ENCODE results near the gene SF3B4. TPM values are rescaled to one million over a fixed set of nuclear protein-coding genes. Genes with fewer than 3 reads are reported as not detected.

SF3B4 gene
- total and polyA plus RNA-seq, 12 donors: 12.6 to 31.9 (median 24.3) TPM

DNA sequence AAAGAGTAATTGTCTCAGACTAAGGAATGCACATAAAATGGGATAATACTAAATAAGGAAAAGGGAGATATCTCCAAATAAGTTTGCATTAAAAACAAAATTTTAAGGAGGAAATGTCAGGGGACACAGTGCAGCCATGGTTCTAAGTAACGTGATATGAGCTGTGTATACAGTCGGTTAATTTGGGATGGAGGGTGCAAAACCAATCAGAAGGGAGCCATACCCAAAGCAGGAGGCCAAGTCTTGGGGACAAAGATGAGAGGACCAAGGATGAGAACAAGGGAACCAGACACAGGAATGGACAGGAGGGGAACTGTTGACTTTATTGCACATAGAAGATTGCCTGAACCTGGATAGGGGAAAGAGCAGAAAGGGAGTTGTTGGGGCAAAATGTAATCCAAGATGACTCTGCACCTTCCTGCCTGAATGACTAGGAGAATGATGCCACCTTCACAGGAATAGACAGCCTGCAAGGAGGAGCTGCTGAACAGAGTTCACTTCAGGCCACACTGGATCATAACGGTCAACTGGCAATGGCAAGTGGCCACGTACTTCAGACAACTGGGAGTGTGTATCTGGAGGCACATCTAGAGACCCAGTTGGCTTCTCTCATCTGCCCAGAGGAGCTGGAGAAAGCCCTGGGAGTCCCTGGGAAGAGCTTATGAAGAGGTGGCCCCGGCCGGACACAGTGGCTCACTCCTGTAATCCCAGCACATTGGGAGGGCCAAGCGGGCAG is 50.2 kb downstream of the SF3B4 start:
- intact Hi-C loops (cut with DNase I): no loop called here
- H3K4me3 ChIP-seq: no peak overlapping the region
- H3K27me3 ChIP-seq: no peaks in the 10 kb centered on the region
- DNase-seq (no peak), ATAC-seq (peak in 1 of 8 donors; percentile 47)
- no peak overlapping the region for H3K27ac ChIP-seq
- H3K36me3 ChIP-seq: no peaks in the 10 kb centered on the region
- no peak for TF ChIP-seq CTCF (IDR thresholded peaks at IDR 0.05)
- H3K9me3 ChIP-seq: no peaks in the 10 kb centered on the region
- WGBS, 2 donors: 79 to 84% methylated on average over 7 of the region's 7 CpGs
- H3K4me1 ChIP-seq: peaks cover 0 to 6% (median 0%) of the 10 kb centered on the region in 9 donors

Other genes with a start within 250 kb of the SF3B4 start
- 10 to 100 TPM in 1 of 10 donors, 1 to 10 TPM in 7, under 1 TPM in 1, not detected in 1; 0.42 to 17.8 (median 1.3) TPM for gene FCGR1A, start 145.1 kb downstream of the SF3B4 start, total RNA-seq
- gene FCGR1A, start 145.1 kb downstream of the SF3B4 start, polyA plus RNA-seq: 1 to 10 TPM; 3.4 to 5.5 TPM
- 10 to 100 TPM; 12.9 to 20.0 (median 15.8) TPM for gene BOLA1, start 28.2 kb downstream of the SF3B4 start, total RNA-seq
- gene BOLA1, start 28.2 kb downstream of the SF3B4 start, polyA plus RNA-seq: 10 to 100 TPM; 22.7 to 33.6 TPM
- gene SV2A, start 10.0 kb downstream of the SF3B4 start, total RNA-seq: under 1 TPM; 0.14 to 0.68 (median 0.31) TPM
- gene SV2A, start 10.0 kb downstream of the SF3B4 start, polyA plus RNA-seq: under 1 TPM; 0.44 to 0.48 TPM
- gene MTMR11, start 9.1 kb upstream of the SF3B4 start, total RNA-seq: 1 to 10 TPM in 9 of 10 donors, under 1 TPM in 1; 0.95 to 5.3 (median 2.5) TPM
- 1 to 10 TPM; 1.9 to 5.3 TPM for gene MTMR11, start 9.1 kb upstream of the SF3B4 start, polyA plus RNA-seq
- gene OTUD7B, start 82.9 kb upstream of the SF3B4 start, total RNA-seq: 10 to 100 TPM; 22.7 to 34.4 (median 28.9) TPM
- gene OTUD7B, start 82.9 kb upstream of the SF3B4 start, polyA plus RNA-seq: 1 to 10 TPM; 3.1 to 7.7 TPM
- 10 to 100 TPM; 41.5 to 73.6 (median 51.9) TPM for gene VPS45, start 140.0 kb upstream of the SF3B4 start, total RNA-seq
- gene VPS45, start 140.0 kb upstream of the SF3B4 start, polyA plus RNA-seq: 10 to 100 TPM; 26.6 to 31.0 TPM
- gene PLEKHO1, start 222.1 kb upstream of the SF3B4 start, total RNA-seq: 10 to 100 TPM; 29.3 to 82.3 (median 56.8) TPM
- gene PLEKHO1, start 222.1 kb upstream of the SF3B4 start, polyA plus RNA-seq: 100 to 1,000 TPM; 215 to 221 TPM